HG02678 (cell line): ENCODE data around the gene BUD13.
"Not testable (repeated sequence)": the region's sequence is repeated elsewhere in the genome, so short reads cannot be mapped to it uniquely, and the experiment has no call there.

ENCODE experiments used
- ATAC-seq: cut with Tn5 transposase; IDR thresholded peaks from one replicate; pipeline ENCODE4 v1.9.1; 2021; ENCODE audit warnings: mild to moderate bottlenecking, moderate library complexity; ENCODE audit not compliant: unreplicated experiment

The BUD13 gene

GRCh38 chr11:116772443-116773202, at the start of gene BUD13:
Gene BUD13, minus strand, starts transcription at chr11:116772987. Its CDS starts 23 bp downstream, at chr11:116772964.
- ATAC-seq = peak; percentile 88

GRCh38 chr11:116822575-116822974, 49.8 kb upstream of the BUD13 start:
- no peak for ATAC-seq

- ATAC-seq = no peak
These were observed 48.5 kb upstream of the BUD13 start for GRCh38 chr11:116821050-116821918.

GRCh38 chr11:116819049-116819448, 46.3 kb upstream of the BUD13 start:
- no peak for ATAC-seq

- ATAC-seq = no peak
These were observed 41.7 kb upstream of the BUD13 start for GRCh38 chr11:116814502-116814901.

- ATAC-seq = no peak
These were observed 41.1 kb upstream of the BUD13 start for GRCh38 chr11:116813781-116814471.

- no peak for ATAC-seq
These were observed 40.4 kb upstream of the BUD13 start for GRCh38 chr11:116813170-116813569.

GRCh38 chr11:116812109-116812508, 39.3 kb upstream of the BUD13 start:
- no peak for ATAC-seq

GRCh38 chr11:116811194-116811593, 38.4 kb upstream of the BUD13 start:
- no peak for ATAC-seq

- ATAC-seq = no peak
These were observed 35.7 kb upstream of the BUD13 start for GRCh38 chr11:116808262-116809175.

GRCh38 chr11:116807601-116808261, 34.9 kb upstream of the BUD13 start:
- no peak for ATAC-seq

GRCh38 chr11:116804001-116804400, 31.2 kb upstream of the BUD13 start:
- ATAC-seq = no peak

- ATAC-seq = not testable (repeated sequence)
These were observed 28.9 kb upstream of the BUD13 start for GRCh38 chr11:116801662-116802061.

GRCh38 chr11:116800610-116801009, 27.8 kb upstream of the BUD13 start:
- ATAC-seq = no peak

- ATAC-seq = no peak
These were observed 25.6 kb upstream of the BUD13 start for GRCh38 chr11:116798368-116798767.

- no peak for ATAC-seq
These were observed 25.0 kb upstream of the BUD13 start for GRCh38 chr11:116797816-116798215.

- ATAC-seq = no peak
These were observed 23.8 kb upstream of the BUD13 start for GRCh38 chr11:116796548-116796947.

GRCh38 chr11:116794851-116795250, 22.1 kb upstream of the BUD13 start:
- ATAC-seq = no peak

GRCh38 chr11:116793772-116794097, 20.9 kb upstream of the BUD13 start:
- no peak for ATAC-seq
